Fibroblast of lung (primary cell): ENCODE results near the gene MS4A14. TPM values are rescaled to one million over a fixed set of nuclear protein-coding genes. Genes with fewer than 3 reads are reported as not detected.

ENCODE experiments used
- DNase-seq, 2 donors: peaks; one replicate each; pipeline versions ENCODE4 v3.0.0 to v3.0.0-alpha.2; 2010; ENCODE audit warnings: low read depth in 2 of 2
- H2AFZ ChIP-seq: 2 replicates; pipeline ENCODE4 v1.5.1; 2012; ENCODE audit warnings: low read length, control low read depth, inconsistent platforms
- H3K27ac ChIP-seq: 2 replicates; pipeline ENCODE4 v1.5.1; 2011; ENCODE audit warnings: low read length, control low read depth; ENCODE audit not compliant: insufficient read depth
- H3K27me3 ChIP-seq: 2 replicates; pipeline ENCODE4 v1.5.1; 2011; ENCODE audit warnings: mild to moderate bottlenecking, low read length; ENCODE audit not compliant: control insufficient read depth, insufficient read depth
- H3K36me3 ChIP-seq: 2 replicates; pipeline ENCODE4 v1.5.1; 2011; ENCODE audit warnings: low read length; ENCODE audit not compliant: control insufficient read depth, insufficient read depth
- H3K4me1 ChIP-seq: 2 replicates; pipeline ENCODE4 v1.5.1; 2011; ENCODE audit warnings: low read length; ENCODE audit not compliant: control insufficient read depth, insufficient read depth; ENCODE audit errors: extremely low read depth
- H3K4me2 ChIP-seq: 2 replicates; pipeline ENCODE4 v1.5.1; 2011; ENCODE audit warnings: low read length, control low read depth; ENCODE audit not compliant: insufficient read depth; ENCODE audit errors: extremely low read depth
- H3K4me3 ChIP-seq, 4 experiments: fragments of 200-600 bp in 1 of 4; sonication (generic) in 1 of 4; replicated peaks in 1 of 4; 2 replicates each; pipeline ENCODE4 v1.5.1; 2011 to 2016; ENCODE audit warnings: low read length in 4 of 4, low read depth in 3 of 4, mild to moderate bottlenecking in 3 of 4, control low read depth in 2 of 4, inconsistent platforms in 1 of 4, mixed read lengths in 1 of 4; ENCODE audit not compliant: insufficient read depth in 1 of 4; ENCODE audit errors: control extremely low read depth in 1 of 4
- H3K79me2 ChIP-seq: 2 replicates; pipeline ENCODE4 v1.5.1; 2012; ENCODE audit warnings: mild to moderate bottlenecking, low read length, inconsistent platforms; ENCODE audit not compliant: control insufficient read depth, insufficient read depth
- H3K9ac ChIP-seq: 2 replicates; pipeline ENCODE4 v1.5.1; 2011; ENCODE audit warnings: mild to moderate bottlenecking, low read length, control low read depth; ENCODE audit not compliant: insufficient read depth
- H3K9me3 ChIP-seq: 2 replicates; pipeline ENCODE4 v1.5.1; 2012; ENCODE audit warnings: low read depth, low read length; ENCODE audit not compliant: control insufficient read depth, insufficient read depth
- H4K20me1 ChIP-seq: 2 replicates; pipeline ENCODE4 v1.5.1; 2011; ENCODE audit warnings: low read length; ENCODE audit not compliant: control insufficient read depth, insufficient read depth; ENCODE audit errors: extremely low read depth
- CTCF ChIP-seq, 2 donors: IDR thresholded peaks in 1 of 2; conservative IDR thresholded peaks in 1 of 2; 1 replicate in 1 of 2; 2 replicates in 1 of 2; pipeline ENCODE4 v1.5.1; 2011 to 2012; ENCODE audit warnings: low read length in 2 of 2, control low read depth in 1 of 2, inconsistent platforms in 1 of 2, low read depth in 1 of 2, mild to moderate bottlenecking in 1 of 2
- EZH2 ChIP-seq: IDR thresholded peaks from 2 replicates; pipeline ENCODE4 v1.5.1; 2012; ENCODE audit warnings: low read length, control low read depth, mild to moderate bottlenecking; ENCODE audit errors: missing control alignments
- polyA plus RNA-seq, 2 donors: library from polyadenylated mRNA; depleted of rRNA in 1 of 2; stranded (reverse) in 1 of 2; unstranded in 1 of 2; fragments of >200 nt; gene quantifications; 2 replicates each; pipeline ENCODE4 v1.2.1, GENCODE V29; 2011 to 2012; ENCODE audit warnings: missing spikeins in 1 of 2
- total RNA-seq: library from RNA; depleted of rRNA; stranded (reverse); fragments of >200 nt; gene quantifications from 2 replicates; pipeline ENCODE4 v1.2.1, GENCODE V29; 2014

The MS4A14 gene
- total and polyA plus RNA-seq, 2 donors (not counting 1 experiment from before 2014, with no cell fraction given) = not detected

- H3K4me2 ChIP-seq = no peak overlapping the region
- H3K9me3 ChIP-seq = no peaks in the 10 kb centered on the region
- H3K27me3 ChIP-seq = no peaks in the 10 kb centered on the region
- H4K20me1 ChIP-seq = no peaks in the 10 kb centered on the region
- no peak overlapping the region for H3K4me3 ChIP-seq
- DNase-seq = no peak
- H3K27ac ChIP-seq = no peak overlapping the region
- no peak overlapping the region for H3K9ac ChIP-seq
- H3K36me3 ChIP-seq = no peaks in the 10 kb centered on the region
- TF ChIP-seq CTCF (conservative IDR thresholded peaks at IDR 0.05 in 1 of 2, IDR thresholded peaks at IDR 0.05 in 1 of 2; ENCODE audit: low read depth in 1 of 2, low read length in 2 of 2) (no peak), EZH2 (no peak)
- H2AFZ ChIP-seq = no peak overlapping the region
- H3K79me2 ChIP-seq = no peaks in the 10 kb centered on the region
- no peaks in the 10 kb centered on the region for H3K4me1 ChIP-seq
Measured at GRCh38 chr11:60377401-60378136, 18.7 kb upstream of the MS4A14 start.

GRCh38 chr11:60378354-60378753, 17.9 kb upstream of the MS4A14 start, which contains the start of gene MS4A7:
MS4A7 (plus strand) TSS chr11:60378532; CDS start chr11:60383142, 4,610 bp downstream.
- H2AFZ ChIP-seq = no peak within 1 kb of the TSS

More at GRCh38 chr11:60378354-60378753, 17.9 kb upstream of the MS4A14 start, which contains the start of gene MS4A7:
- Histone ChIP-seq H3K4me2 (no peak within 1 kb of the TSS), H3K79me2 (no peaks in the 10 kb centered on the region), H3K4me1 (no peaks in the 10 kb centered on the region), H3K27me3 (no peaks in the 10 kb centered on the region), H3K9me3 (no peaks in the 10 kb centered on the region), H3K9ac (no peak within 1 kb of the TSS), H3K27ac (no peak within 1 kb of the TSS), H4K20me1 (no peaks in the 10 kb centered on the region), H3K4me3 (no peak within 1 kb of the TSS), H3K36me3 (no peaks in the 10 kb centered on the region)
- DNase-seq = no peak
- TF ChIP-seq EZH2 (no peak), CTCF (conservative IDR thresholded peaks at IDR 0.05 in 1 of 2, IDR thresholded peaks at IDR 0.05 in 1 of 2; ENCODE audit: low read depth in 1 of 2, low read length in 2 of 2) (no peak)
